MM.1S (cell line): ENCODE data around the gene SLC38A10.

Source experiments
- EZH2 ChIP-seq: fragments of 300-600 bp; sonication (generic); optimal IDR thresholded peaks from 2 replicates; pipeline ENCODE3; 2017; ENCODE audit warnings: low read depth, mild to moderate bottlenecking, antibody characterized with exemption, low read length, mixed read lengths
- TF ChIP-seq, protein P1 (sequence below): fragments of 300-600 bp; sonication (generic); IDR thresholded peaks from 2 replicates; pipeline ENCODE4 v1.5.1; 2016; ENCODE audit warnings: antibody characterized with exemption, low read length, mixed read lengths

DNA sequence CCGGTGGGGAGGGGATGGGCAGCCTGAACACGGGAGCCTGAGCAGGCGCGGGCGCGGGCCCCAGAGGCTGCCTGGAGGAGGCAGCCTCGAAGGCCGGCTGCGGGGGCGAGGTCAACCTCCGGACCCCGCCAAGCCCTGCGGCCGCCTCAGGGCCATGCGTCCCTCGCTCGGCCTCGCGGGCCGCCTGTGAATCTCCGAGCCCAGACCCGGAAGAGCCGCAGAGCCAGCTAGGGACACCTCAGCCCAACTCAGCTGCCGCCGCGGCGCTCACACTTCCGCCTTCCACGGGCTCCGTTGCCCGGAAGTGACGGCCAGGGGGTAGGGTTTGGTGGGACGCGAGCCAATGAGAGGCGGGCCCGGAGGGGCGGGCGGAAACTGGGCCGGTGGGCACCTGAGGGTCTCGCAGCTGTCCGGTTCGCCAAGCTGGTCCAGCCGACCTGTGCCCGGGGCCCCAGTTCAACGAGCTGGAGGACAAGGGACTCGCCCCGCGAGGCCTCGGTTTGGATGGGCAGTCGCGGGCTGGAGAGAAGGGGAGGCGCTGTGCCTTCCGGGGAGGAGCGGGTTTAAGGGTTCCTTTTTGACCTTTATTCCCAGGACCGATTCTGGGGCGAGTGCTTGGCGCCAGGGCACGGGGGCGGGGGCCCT, at the start of gene SLC38A10:
- TF ChIP-seq, protein P1, sequence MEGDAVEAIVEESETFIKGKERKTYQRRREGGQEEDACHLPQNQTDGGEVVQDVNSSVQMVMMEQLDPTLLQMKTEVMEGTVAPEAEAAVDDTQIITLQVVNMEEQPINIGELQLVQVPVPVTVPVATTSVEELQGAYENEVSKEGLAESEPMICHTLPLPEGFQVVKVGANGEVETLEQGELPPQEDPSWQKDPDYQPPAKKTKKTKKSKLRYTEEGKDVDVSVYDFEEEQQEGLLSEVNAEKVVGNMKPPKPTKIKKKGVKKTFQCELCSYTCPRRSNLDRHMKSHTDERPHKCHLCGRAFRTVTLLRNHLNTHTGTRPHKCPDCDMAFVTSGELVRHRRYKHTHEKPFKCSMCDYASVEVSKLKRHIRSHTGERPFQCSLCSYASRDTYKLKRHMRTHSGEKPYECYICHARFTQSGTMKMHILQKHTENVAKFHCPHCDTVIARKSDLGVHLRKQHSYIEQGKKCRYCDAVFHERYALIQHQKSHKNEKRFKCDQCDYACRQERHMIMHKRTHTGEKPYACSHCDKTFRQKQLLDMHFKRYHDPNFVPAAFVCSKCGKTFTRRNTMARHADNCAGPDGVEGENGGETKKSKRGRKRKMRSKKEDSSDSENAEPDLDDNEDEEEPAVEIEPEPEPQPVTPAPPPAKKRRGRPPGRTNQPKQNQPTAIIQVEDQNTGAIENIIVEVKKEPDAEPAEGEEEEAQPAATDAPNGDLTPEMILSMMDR = no peak
- TF ChIP-seq EZH2 = no peak
